Uterus (tissue), 4 donors: ENCODE data around the gene PRLH. TPM values are rescaled to one million over a fixed set of nuclear protein-coding genes. Genes with fewer than 3 reads are reported as not detected.
A peak's percentile ranks its signal among the peaks of the same experiment; 100 is the strongest.

Experiments
- DNase-seq, 2 donors: peaks; one replicate each; pipeline ENCODE4 v3.0.0-alpha.2; 2019 to 2020
- H3K27ac ChIP-seq, 2 donors: fragments of 200-600 bp; sonication (generic); 1 replicate in 1 of 2; 2 replicates in 1 of 2; pipeline ENCODE4 v1.5.1; 2016 to 2018
- H3K27me3 ChIP-seq, 2 donors: fragments of 200-600 bp; sonication (generic); one replicate each; pipeline ENCODE4 v1.5.1; 2018 to 2019; ENCODE audit warnings: control low read depth in 1 of 2
- H3K36me3 ChIP-seq, 2 donors: fragments of 200-600 bp; sonication (generic); one replicate each; pipeline ENCODE4 v1.5.1; 2019; ENCODE audit warnings: control low read depth in 1 of 2
- H3K4me1 ChIP-seq, 2 donors: fragments of 200-600 bp; sonication (generic); one replicate each; pipeline ENCODE4 v1.5.1; 2018 to 2019; ENCODE audit warnings: control low read depth in 1 of 2
- H3K4me3 ChIP-seq, 2 donors: fragments of 200-600 bp; sonication (generic); 1 replicate in 1 of 2; 2 replicates in 1 of 2; pipeline ENCODE4 v1.5.1; 2018 to 2019; ENCODE audit warnings: mild to moderate bottlenecking in 1 of 2
- H3K9me3 ChIP-seq, 2 donors: fragments of 200-600 bp; sonication (generic); one replicate each; pipeline ENCODE4 v1.5.1; 2019; ENCODE audit warnings: control low read depth in 1 of 2
- POLR2A ChIP-seq, 2 donors: fragments of 450-650 bp; IDR thresholded peaks; one replicate each; pipeline ENCODE4 v1.6.1; 2016; ENCODE audit warnings: antibody characterized with exemption in 2 of 2, mild to moderate bottlenecking in 1 of 2, moderate library complexity in 1 of 2
- intact Hi-C: fragments of 100-400 bp; cut with DNase I; formaldehyde crosslinking; loops from one replicate; pipeline ENCODE4 v1.15.1; 2023; ENCODE audit warnings: low total_unique reads
- total RNA-seq, 4 donors: library from RNA; depleted of rRNA in 3 of 4; stranded (reverse); fragments of >200 nt in 3 of 4; gene quantifications; one replicate each; pipeline versions ENCODE4 v1.1.0 to v1.2.4, GENCODE V29; 2014 to 2023
- TF ChIP-seq, protein P1 (sequence below), 4 experiments: fragments of 200-600 bp in 2 of 4; fragments of 450-650 bp in 2 of 4; sonication (generic) in 2 of 4; IDR thresholded peaks; one replicate each; pipeline ENCODE4 v1.5.1; 2016 to 2019; ENCODE audit warnings: antibody characterized with exemption in 4 of 4, mild to moderate bottlenecking in 2 of 4, moderate library complexity in 1 of 4
- donor health status: DM: yes; HTN: yes; CAD: no.

Gene PRLH
- total RNA-seq, 4 donors from 2014 or later = not detected

DNA sequence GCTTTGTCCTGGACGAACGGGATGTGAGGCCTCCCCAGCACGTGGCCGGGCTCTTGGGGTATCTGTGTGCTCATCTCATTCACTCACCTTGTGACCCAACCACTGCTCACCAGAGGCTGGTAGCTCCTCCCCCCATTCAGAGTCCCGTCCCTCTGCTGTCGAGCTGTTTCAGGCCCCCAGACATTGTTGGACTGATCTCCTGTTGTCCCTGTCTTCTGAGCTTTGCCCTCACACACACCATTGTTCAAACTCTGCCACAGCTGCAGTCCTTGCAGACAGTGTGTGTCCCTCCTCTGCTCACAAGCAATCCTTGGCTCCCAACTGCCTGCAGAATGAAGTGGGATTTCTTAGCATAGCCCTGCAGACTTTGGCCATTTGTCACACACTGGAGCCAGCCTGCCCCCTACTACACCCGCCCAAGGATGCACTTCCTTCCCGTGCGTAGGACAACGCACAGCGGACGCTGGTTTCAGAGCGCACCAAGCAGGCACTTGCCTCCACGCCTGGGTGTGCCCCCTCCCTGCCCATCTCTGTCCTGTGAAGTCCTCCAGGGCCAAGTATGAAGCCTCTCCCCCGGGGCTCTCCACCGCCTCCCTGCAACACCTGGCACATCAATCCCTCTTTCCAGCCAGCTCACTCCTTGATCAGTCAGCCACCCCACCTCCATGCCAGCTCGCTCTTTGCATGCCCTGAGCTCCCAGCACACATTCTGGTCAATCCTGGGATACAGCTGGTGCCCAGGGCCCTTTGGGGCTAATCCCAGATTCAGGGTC lies 16.5 kb upstream of the PRLH start:
- H3K4me1 ChIP-seq = no peaks in the 10 kb centered on the region
- DNase-seq = no peak
- intact Hi-C loops = no loop called here
- TF ChIP-seq, protein P1, sequence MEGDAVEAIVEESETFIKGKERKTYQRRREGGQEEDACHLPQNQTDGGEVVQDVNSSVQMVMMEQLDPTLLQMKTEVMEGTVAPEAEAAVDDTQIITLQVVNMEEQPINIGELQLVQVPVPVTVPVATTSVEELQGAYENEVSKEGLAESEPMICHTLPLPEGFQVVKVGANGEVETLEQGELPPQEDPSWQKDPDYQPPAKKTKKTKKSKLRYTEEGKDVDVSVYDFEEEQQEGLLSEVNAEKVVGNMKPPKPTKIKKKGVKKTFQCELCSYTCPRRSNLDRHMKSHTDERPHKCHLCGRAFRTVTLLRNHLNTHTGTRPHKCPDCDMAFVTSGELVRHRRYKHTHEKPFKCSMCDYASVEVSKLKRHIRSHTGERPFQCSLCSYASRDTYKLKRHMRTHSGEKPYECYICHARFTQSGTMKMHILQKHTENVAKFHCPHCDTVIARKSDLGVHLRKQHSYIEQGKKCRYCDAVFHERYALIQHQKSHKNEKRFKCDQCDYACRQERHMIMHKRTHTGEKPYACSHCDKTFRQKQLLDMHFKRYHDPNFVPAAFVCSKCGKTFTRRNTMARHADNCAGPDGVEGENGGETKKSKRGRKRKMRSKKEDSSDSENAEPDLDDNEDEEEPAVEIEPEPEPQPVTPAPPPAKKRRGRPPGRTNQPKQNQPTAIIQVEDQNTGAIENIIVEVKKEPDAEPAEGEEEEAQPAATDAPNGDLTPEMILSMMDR (IDR thresholded peaks at IDR 0.05) = no peak
- no peak for TF ChIP-seq POLR2A (IDR thresholded peaks at IDR 0.05)
- H3K27ac ChIP-seq = no peak overlapping the region
- no peaks in the 10 kb centered on the region for H3K9me3 ChIP-seq
- H3K27me3 ChIP-seq = no peaks in the 10 kb centered on the region
- H3K4me3 ChIP-seq = no peak overlapping the region
- no peaks in the 10 kb centered on the region for H3K36me3 ChIP-seq

GRCh38 chr2:237551071-237551574 lies 15.3 kb upstream of the PRLH start:
- peaks cover 0 to 5% of the 10 kb centered on the region in 2 donors for H3K9me3 ChIP-seq
- no peak overlapping the region for H3K4me3 ChIP-seq
- H3K27ac ChIP-seq = no peak overlapping the region
- no peak for TF ChIP-seq POLR2A (IDR thresholded peaks at IDR 0.05)
- TF ChIP-seq, protein P1 (IDR thresholded peaks at IDR 0.05) = no peak
- intact Hi-C loops = no loop called here
- H3K4me1 ChIP-seq = no peaks in the 10 kb centered on the region
- DNase-seq = no peak
- H3K36me3 ChIP-seq = no peaks in the 10 kb centered on the region
- no peaks in the 10 kb centered on the region for H3K27me3 ChIP-seq

GRCh38 chr2:237552908-237553307 lies 13.5 kb upstream of the PRLH start:
- H3K4me1 ChIP-seq = no peaks in the 10 kb centered on the region

DNA sequence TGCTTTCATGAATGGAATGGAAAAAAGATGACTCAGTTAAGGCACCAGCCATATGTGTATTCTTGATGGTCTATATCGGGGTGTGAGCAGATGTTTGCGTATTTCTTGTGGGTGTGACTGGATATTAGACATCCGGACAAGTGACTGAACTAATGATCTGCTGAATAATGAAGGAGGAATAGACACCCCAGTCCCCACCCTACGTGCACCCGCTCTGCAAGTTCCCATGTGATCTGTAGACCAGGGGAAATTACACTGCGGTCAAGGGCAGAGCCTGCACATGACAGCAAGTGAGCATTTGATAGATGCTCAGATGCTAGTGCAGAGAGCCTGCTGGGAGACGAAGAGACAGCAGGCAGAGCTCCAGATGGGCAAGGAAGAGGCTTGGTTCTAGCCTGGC lies 12.4 kb upstream of the PRLH start:
- H3K9me3 ChIP-seq = peaks cover 0 to 5% of the 10 kb centered on the region in 2 donors
- H3K4me3 ChIP-seq = no peak overlapping the region
- H3K36me3 ChIP-seq = no peaks in the 10 kb centered on the region
- no peak for DNase-seq
- H3K27me3 ChIP-seq = no peaks in the 10 kb centered on the region
- intact Hi-C loops = no loop called here
- peaks cover 0 to 3% of the 10 kb centered on the region in 2 donors for H3K4me1 ChIP-seq
- H3K27ac ChIP-seq = no peak overlapping the region
- no peak for TF ChIP-seq POLR2A (IDR thresholded peaks at IDR 0.05)
- TF ChIP-seq, protein P1 (IDR thresholded peaks at IDR 0.05) = no peak

More at GRCh38 chr2:237552908-237553307, 13.5 kb upstream of the PRLH start:
- Histone ChIP-seq H3K36me3 (no peaks in the 10 kb centered on the region), H3K27ac (no peak overlapping the region), H3K27me3 (no peaks in the 10 kb centered on the region), H3K9me3 (peaks cover 0 to 5% of the 10 kb centered on the region in 2 donors), H3K4me3 (no peak overlapping the region)
- TF ChIP-seq, protein P1 (IDR thresholded peaks at IDR 0.05) = no peak
- no peak for TF ChIP-seq POLR2A (IDR thresholded peaks at IDR 0.05)
- peak in 1 of 2 donors; percentile 3 for DNase-seq
- intact Hi-C loops = no loop called here

- H3K4me1 ChIP-seq = peaks cover 0 to 8% of the 10 kb centered on the region in 2 donors
- DNase-seq = no peak
- intact Hi-C loops = no loop called here
Measured at GRCh38 chr2:237555560-237555959, 10.8 kb upstream of the PRLH start.

More at GRCh38 chr2:237555560-237555959, 10.8 kb upstream of the PRLH start:
- Histone ChIP-seq H3K27ac (no peak overlapping the region), H3K27me3 (no peaks in the 10 kb centered on the region), H3K36me3 (no peaks in the 10 kb centered on the region), H3K9me3 (peaks cover 0 to 5% of the 10 kb centered on the region in 2 donors), H3K4me3 (no peak overlapping the region)
- TF ChIP-seq POLR2A (IDR thresholded peaks at IDR 0.05) = no peak
- TF ChIP-seq, protein P1 (IDR thresholded peaks at IDR 0.05) = no peak
